Superior temporal gyrus (tissue), 1 donor: ENCODE measurements around the gene HSD17B13.

Experiments
- DNase-seq: peaks from one replicate; pipeline ENCODE4 v3.0.0-alpha.2; 2016; ENCODE audit errors: extremely low spot score

Gene HSD17B13

DNA sequence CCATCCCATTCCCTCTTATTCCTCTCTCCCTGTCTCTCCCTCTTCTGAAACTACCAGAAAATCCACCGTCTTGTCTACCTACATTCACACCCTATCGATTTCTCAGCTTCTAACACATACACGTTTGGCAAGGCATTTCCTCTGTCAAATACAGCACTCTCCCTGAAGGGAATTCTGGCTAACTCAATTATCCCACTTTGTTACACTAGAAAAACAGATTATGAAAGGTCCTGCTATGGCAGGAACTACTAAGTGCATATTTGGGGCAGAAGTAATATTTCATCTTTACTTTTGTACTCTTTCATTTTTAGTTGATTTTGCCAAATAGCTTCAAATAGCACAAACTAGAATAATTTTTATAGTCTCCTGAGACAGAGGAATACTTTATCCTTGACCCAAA, 55.7 kb downstream of the HSD17B13 start:
- DNase-seq = no peak

DNA sequence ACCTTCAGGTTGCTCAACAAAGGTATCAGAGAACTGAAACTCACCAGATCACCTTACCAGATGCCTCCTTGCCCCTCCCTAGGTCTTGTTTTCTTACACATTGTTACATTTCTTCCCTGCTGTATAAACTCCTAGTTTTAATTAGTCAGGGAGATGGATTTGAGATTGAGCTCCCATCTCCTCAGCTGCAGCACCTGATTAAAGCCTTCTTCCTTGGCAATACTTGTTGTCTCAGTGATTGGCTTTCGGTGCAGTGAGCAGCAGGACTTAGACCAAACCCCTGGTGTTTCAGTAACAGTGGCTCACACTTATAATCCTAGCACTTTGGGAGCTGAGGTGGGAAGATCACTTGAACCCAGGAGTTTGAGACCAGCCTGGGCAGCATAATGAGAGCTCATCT, 59.8 kb downstream of the HSD17B13 start:
- DNase-seq = no peak

- DNase-seq = no peak
These were observed 62.2 kb downstream of the HSD17B13 start for GRCh38 chr4:87260477-87260876.

DNA sequence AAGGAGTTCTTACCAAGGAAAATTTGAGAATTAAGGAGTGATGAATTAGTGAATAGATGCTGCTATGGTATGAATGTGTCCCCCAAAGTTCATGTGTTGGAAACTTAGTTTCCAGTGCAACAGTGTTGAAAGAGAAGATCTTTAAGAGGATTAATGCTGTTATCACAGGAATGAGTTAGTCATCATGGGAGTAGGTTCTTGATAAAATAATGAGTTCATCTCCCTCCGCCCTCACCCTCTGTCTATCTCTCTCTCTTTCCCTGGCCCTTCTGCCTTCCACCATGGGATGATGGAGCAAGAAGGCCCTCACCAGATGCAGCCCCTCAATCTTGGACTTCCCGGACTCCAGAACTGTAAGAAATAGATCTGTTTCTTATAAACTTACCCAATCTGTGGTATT, 64.0 kb downstream of the HSD17B13 start:
- no peak for DNase-seq

- peak; percentile 41 for DNase-seq
These were observed 65.2 kb downstream of the HSD17B13 start for GRCh38 chr4:87257523-87257922.

- no peak for DNase-seq
These were observed 66.9 kb downstream of the HSD17B13 start for GRCh38 chr4:87255755-87256154.
